SK-N-SH treated with all-trans-retinoic acid at 6 μM for 48 hours (cell line): ENCODE data around the gene EPHA4.

ENCODE experiments used
- ARNTL ChIP-seq: fragments of 450-650 bp; formaldehyde crosslinking; IDR thresholded peaks from 2 replicates; pipeline ENCODE4 v1.5.0; 2020; ENCODE audit warnings: low read depth, mild to moderate bottlenecking, moderate library complexity, borderline replicate concordance
- CREB5 ChIP-seq: fragments of 250-450 bp; sonication (Bioruptor Pico); IDR thresholded peaks from 2 replicates; pipeline ENCODE4 v1.5.1; 2020; ENCODE audit warnings: low read depth, mild to moderate bottlenecking, moderate library complexity
- ESRRG ChIP-seq: fragments of 250-450 bp; sonication (Bioruptor Pico); IDR thresholded peaks from 2 replicates; pipeline ENCODE4 v1.6.1; 2021; ENCODE audit warnings: mild to moderate bottlenecking
- ISL1 ChIP-seq: fragments of 250-450 bp; sonication (Bioruptor Pico); IDR thresholded peaks from 2 replicates; pipeline ENCODE4 v2.1.2; 2022; ENCODE audit warnings: mild to moderate bottlenecking, moderate library complexity
- PATZ1 ChIP-seq: fragments of 250-450 bp; sonication (Bioruptor Pico); IDR thresholded peaks from 2 replicates; pipeline ENCODE4 v1.8.0; 2020; ENCODE audit warnings: mild to moderate bottlenecking, moderate library complexity, borderline replicate concordance
- POU6F1 ChIP-seq: fragments of 250-450 bp; sonication (Bioruptor Pico); IDR thresholded peaks from 2 replicates; pipeline ENCODE4 v1.8.0; 2021; ENCODE audit warnings: low read depth, mild to moderate bottlenecking, moderate library complexity, borderline replicate concordance
- SNAI2 ChIP-seq: fragments of 250-450 bp; sonication (Bioruptor Pico); IDR thresholded peaks from 2 replicates; pipeline ENCODE4 v1.5.0; 2020; ENCODE audit warnings: mild to moderate bottlenecking, moderate library complexity
- TOX ChIP-seq: fragments of 250-450 bp; sonication (Bioruptor Pico); IDR thresholded peaks from 2 replicates; pipeline ENCODE4 v1.8.0; 2021; ENCODE audit warnings: mild to moderate bottlenecking, moderate library complexity, borderline replicate concordance
- ZFP3 ChIP-seq: fragments of 250-450 bp; sonication (Bioruptor Pico); IDR thresholded peaks from 2 replicates; pipeline ENCODE4 v1.5.0; 2020; ENCODE audit warnings: mild to moderate bottlenecking, moderate library complexity
- ZFP30 ChIP-seq: fragments of 450-650 bp; formaldehyde crosslinking; IDR thresholded peaks from 2 replicates; pipeline ENCODE4 v1.5.0; 2022; ENCODE audit warnings: mild to moderate bottlenecking, moderate library complexity
- ZNF8 ChIP-seq: fragments of 450-650 bp; formaldehyde crosslinking; IDR thresholded peaks from 2 replicates; pipeline ENCODE4 v1.5.0; 2020; ENCODE audit warnings: mild to moderate bottlenecking, moderate library complexity

- TF ChIP-seq SNAI2 (CRISPR knock-in tag) (no peak), ARNTL (CRISPR knock-in tag) (no peak), PATZ1 (CRISPR knock-in tag) (no peak), ZNF8 (no peak), TOX (CRISPR knock-in tag) (no peak), ESRRG (CRISPR knock-in tag) (no peak), CREB5 (CRISPR knock-in tag) (no peak), ZFP3 (CRISPR knock-in tag) (no peak), ZFP30 (CRISPR knock-in tag) (no peak), ISL1 (CRISPR knock-in tag) (no peak), POU6F1 (CRISPR knock-in tag) (no peak)
Observed at GRCh38 chr2:221463241-221463896, 108.7 kb downstream of the EPHA4 start.
